ENCODE measurements around the gene ART4.

Gene ART4

GRCh38 chr12:14810167-14810952, 33.0 kb downstream of the ART4 start:
- no peak for FAIRE-seq

GRCh38 chr12:14803830-14804160, 39.5 kb downstream of the ART4 start:
- FAIRE-seq: no peak

DNA sequence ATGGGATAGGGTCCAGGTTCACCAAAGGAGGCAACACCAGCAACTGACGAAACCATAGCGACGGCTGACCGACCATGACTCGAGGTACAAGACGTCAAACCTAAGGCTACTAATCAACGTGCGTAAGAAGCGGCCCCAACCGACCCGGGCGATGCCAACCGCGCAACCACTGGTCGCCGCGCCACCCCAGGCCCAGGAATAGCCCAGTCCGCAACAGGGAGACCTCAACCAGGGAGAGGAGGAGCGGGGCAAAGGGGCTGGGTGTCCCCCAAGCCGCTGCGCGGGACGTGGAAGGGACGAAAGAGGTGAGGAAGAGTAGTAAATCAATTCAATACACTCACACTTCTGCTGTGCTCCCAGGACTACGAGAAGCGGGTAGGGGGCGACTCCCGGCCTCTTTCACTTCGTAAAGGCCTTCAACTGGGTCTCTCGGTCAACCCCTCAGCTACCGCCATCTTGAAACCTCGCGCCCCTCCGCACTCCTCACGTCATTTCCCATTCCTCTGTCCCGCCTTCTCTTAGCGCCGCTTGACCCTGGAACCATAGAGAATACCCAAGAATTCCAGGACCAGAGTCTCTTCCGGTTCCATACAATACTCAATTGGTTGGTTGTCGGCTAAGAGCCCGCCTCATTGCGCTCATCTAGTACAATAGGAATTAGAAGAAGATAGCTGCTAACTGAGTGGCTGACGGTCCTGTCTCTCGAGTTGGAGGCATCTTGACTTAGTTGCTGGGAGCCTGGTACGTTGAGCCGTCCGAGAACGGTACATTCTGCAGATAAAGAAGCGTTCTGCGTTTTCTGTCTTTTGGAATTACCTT, 40.1 kb downstream of the ART4 start, which contains the start of the genes C12orf60 and WBP11:
Gene C12orf60 (plus strand): TSS at position 660 of the 819 bp plus-strand sequence. CDS start 19,266 bp downstream, outside the sequence.
Gene WBP11 (minus strand): TSS at position 468 of the 819 bp plus-strand sequence. CDS start 2,095 bp downstream, outside the sequence.
- FAIRE-seq: peak; percentile 99

- FAIRE-seq: no peak
Observed at GRCh38 chr12:14802721-14803010, 40.7 kb downstream of the ART4 start.

- no peak for FAIRE-seq
Observed at GRCh38 chr12:14802247-14802646, 41.1 kb downstream of the ART4 start.

DNA sequence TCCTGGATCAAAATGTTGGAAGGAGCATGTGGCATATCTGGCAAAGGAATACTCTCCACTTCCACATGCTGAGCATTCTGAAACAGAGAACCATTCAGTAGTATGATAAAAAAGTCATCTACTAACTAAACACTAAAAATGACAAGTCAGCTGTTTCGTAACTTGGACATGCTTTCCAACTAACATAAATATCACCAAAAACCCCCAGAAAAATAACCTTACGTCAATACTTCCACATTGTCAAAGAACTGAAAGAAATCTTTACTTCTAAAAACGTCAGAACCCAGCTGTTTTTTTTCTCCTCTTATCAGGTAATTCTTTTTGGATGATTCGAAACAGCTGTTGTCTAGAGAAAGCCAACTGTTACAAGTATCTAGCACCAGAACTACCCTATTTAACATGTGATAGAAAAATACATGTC, 48.3 kb downstream of the ART4 start:
- no peak for FAIRE-seq

DNA sequence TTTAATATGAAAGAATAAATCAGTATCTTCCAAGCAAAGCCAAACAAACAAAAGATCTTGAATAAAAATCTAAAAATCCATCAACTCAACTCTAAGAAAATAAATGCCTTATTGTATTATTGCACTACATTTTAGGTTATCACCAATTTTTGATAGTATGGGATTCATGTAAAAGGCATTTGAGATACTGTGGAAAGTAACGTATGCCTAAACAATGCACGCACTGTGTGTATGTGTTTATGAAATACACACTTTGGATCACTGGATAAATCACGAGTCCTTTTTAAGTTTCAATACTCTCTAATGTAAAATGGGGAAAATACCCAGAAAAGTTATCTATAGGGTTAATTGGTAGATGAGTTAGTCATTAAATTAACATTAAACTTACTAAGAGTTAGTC, 57.8 kb downstream of the ART4 start:
- FAIRE-seq: no peak

DNA sequence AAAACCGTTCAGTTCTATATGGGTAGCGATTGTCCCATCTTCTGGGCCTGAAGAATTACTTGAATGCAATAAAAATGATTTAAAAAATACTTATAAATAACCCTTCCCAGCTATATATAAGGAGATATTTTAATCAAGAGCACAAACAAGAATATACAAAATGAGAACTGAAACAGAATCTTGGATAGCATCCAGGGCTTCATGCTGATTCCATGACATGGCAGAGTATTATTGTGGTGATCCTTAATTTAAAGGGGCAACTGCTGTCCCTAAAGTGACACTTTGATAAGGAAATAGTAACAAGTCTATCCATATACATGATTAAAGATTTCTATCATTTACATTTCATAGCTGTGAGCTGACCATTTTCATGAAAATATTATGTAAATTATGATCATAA, 58.9 kb downstream of the ART4 start:
- FAIRE-seq: no peak

DNA sequence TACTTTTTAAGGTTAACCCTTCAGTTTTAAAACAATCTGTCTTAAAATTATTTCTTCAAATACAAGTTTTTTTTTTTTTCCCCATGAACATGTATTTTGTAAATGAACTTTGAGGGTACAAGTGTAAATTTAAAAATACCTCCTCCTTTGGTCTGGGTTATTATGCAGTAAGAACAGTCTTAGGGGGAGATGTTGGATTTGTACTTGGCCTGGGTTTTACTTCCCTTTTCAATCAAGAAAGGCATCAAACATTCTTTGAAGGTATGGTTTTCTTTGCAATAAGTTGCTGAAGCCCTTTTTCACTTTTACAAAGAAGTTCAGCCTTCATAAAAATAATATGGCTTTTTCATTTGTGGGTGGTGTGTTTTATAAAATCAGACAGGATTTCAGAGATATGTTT, 60.6 kb downstream of the ART4 start:
- no peak for FAIRE-seq

- FAIRE-seq: no peak
Observed at GRCh38 chr12:14781563-14781962, 61.8 kb downstream of the ART4 start.

DNA sequence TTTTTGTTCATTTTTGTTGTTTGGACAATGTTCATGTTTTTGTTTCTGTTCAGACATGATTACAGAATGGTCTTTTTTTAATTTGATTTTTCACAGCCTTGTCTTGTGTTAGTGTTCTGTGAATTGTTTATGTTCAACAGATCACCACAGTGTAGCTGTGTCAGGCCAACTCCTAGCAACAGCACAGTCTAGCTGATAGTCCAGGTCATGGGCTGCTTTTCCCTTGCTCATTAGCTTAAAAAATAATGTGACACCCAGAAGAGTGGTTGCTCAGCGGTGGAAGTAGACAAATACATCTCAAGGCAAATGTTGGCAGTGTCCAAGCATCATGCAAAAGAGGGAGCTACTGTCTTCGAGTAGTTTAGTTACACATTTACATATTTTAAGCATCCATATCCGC, 62.5 kb downstream of the ART4 start:
- FAIRE-seq: no peak

DNA sequence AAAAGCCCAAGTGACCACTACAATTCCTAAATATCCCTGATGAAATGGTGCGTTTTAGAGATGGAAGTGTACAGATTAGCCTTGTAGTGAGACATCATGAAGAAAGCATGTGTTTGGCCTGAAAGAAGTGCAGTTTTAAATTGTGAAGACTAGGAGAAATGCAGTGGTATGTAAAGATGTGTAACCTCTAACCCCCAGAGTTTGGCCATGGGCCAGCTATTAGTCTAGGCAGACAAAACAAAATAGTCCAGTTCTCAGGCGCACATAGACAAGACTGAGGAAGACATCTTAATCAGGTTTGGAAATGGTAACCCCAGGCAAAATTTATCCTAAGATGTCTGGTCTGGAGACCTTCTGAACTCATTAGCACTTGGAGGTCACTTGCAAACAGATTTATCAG, 63.5 kb downstream of the ART4 start:
- no peak for FAIRE-seq

DNA sequence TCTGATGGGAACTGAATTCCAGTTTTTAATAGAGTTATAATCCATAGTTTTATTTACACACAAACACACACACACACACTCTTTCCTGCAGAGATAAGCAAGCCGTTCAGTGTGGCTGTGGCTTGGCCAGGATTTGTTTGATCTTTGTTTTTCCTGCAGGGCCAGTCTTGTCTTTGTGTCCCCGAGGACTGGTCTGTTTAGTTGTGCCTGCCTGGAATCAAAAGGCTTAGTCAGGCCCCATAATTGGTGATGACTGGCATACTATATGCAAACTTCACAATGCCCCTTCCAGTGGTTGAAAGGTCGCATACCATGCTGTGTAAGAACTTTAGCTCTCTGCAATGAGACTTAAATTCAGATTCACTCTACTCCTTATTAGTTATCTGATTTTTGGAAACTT, 66.1 kb downstream of the ART4 start:
- no peak for FAIRE-seq

DNA sequence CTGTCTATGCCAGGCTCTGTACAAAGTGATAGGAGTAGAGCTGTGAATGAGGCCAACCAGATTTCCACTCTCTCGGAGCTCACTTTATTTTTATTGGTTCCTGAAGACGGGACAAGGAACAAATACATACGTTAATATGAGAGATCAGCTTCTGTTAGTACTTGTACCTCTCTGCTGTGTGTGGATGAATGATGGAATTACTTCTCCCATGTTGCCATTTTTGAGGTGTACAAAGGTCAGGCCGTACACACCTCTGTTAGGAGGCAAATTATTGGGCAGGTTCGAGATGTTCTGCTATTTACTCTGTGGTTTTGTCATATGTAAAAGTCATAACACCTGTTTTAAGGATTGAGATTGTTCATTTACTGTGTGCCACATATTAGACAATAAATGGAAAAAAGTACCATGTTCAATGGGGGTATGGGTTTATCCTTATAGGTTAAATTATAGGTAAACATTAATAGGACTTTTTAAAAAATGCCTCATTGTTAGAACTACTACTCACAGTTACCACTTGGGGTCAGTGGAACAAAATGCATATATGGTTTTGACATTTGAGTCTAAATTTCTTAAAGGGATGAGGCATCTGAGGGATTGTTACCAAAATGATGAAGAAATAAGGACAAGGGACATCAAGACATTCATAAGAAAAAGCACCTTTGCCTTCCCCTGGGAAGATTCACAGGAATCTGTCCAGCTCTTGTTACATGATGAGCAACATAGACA, 66.9 kb downstream of the ART4 start:
- no peak for FAIRE-seq

- FAIRE-seq: no peak
Observed at GRCh38 chr12:14775636-14775980, 67.7 kb downstream of the ART4 start.

All from endometrium (tissue), 2 donors.